Mesothelial cell of epicardium (in vitro differentiated cells): ENCODE data around the gene RHPN2. TPM values are rescaled to one million over a fixed set of nuclear protein-coding genes. Genes with fewer than 3 reads are reported as not detected.

Experiments
- DNase-seq, 2 experiments: peaks; one replicate each; pipeline ENCODE4 v3.0.0; 2021; ENCODE audit warnings: low spot score in 2 of 2; ENCODE audit not compliant: unreplicated experiment in 2 of 2
- H3K27ac Mint-ChIP-seq: 2 replicates; pipeline ENCODE4 v1.8.0; 2021; ENCODE audit warnings: mixed read lengths
- H3K27me3 Mint-ChIP-seq: 2 replicates; pipeline ENCODE4 v1.8.0; 2021; ENCODE audit warnings: low read depth, mixed read lengths
- H3K36me3 Mint-ChIP-seq: 2 replicates; pipeline ENCODE4 v1.8.0; 2021; ENCODE audit warnings: mixed read lengths
- H3K4me1 Mint-ChIP-seq: 2 replicates; pipeline ENCODE4 v1.8.0; 2021; ENCODE audit warnings: mixed read lengths
- H3K4me3 Mint-ChIP-seq: 2 replicates; pipeline ENCODE4 v1.8.0; 2021; ENCODE audit warnings: mild to moderate bottlenecking, moderate library complexity, mixed read lengths
- H3K9me3 Mint-ChIP-seq: 2 replicates; pipeline ENCODE4 v1.8.0; 2021; ENCODE audit warnings: mixed read lengths
- CTCF ChIP-seq: fragments of 200-600 bp; sonication (generic); IDR thresholded peaks from one replicate; pipeline ENCODE4 v1.5.0; 2021; ENCODE audit warnings: antibody characterized with exemption; ENCODE audit not compliant: unreplicated experiment
- total RNA-seq: library from RNA; stranded (reverse); gene quantifications from 3 replicates; pipeline ENCODE4 v1.2.1, GENCODE V29; 2021

Gene RHPN2
- total RNA-seq, 1 donor from 2014 or later, result 23.3 TPM

- DNase-seq, result peak; percentile 30 to 57
- peak overlapping the region; percentile 82 for H3K4me3 Mint-ChIP-seq
- no peaks in the 10 kb centered on the region for H3K36me3 Mint-ChIP-seq
- peaks cover 8% of the 10 kb centered on the region for H3K4me1 Mint-ChIP-seq
- H3K9me3 Mint-ChIP-seq, result no peaks in the 10 kb centered on the region
- peak; percentile 22 for TF ChIP-seq CTCF
- no peak overlapping the region for H3K27ac Mint-ChIP-seq
- peaks cover 20% of the 10 kb centered on the region for H3K27me3 Mint-ChIP-seq
Measured at GRCh38 chr19:33064458-33064791, 263 bp downstream of the RHPN2 start.

- no peaks in the 10 kb centered on the region for H3K36me3 Mint-ChIP-seq
Measured at GRCh38 chr19:33063753-33064457, 783 bp downstream of the RHPN2 start.

DNA sequence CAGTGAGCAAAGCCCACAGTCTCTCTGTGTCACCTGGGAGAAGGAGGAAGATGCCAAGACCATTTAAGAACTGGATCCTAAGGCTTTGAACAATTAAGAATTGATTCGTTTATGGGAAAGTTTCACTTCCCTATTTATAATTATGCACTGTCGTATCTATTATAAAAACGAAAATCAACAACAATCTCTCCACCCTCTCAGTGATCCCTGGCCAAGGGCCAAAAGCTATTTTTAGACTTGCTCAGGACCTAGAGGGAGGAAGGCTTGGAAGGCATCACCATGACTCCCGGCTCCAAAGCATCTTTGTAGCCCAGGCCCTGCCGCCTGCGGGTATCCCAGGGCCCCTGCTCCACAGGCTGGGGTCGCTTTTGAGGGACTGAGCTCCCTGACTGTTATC lies 1.3 kb downstream of the RHPN2 start:
- no peak for DNase-seq
- Mint-ChIP-seq H3K27me3 (peaks cover 20% of the 10 kb centered on the region), H3K36me3 (no peaks in the 10 kb centered on the region), H3K9me3 (no peaks in the 10 kb centered on the region), H3K4me3 (peak overlapping the region; percentile 82), H3K27ac (peak overlapping the region; percentile 39), H3K4me1 (peaks cover 8% of the 10 kb centered on the region)
- TF ChIP-seq CTCF, result no peak

More at GRCh38 chr19:33063753-33064457, 783 bp downstream of the RHPN2 start:
- no peaks in the 10 kb centered on the region for H3K9me3 Mint-ChIP-seq
- H3K4me1 Mint-ChIP-seq, result peaks cover 8% of the 10 kb centered on the region
- TF ChIP-seq CTCF, result no peak
- peak overlapping the region; percentile 73 for H3K27ac Mint-ChIP-seq
- no peak for DNase-seq
- H3K27me3 Mint-ChIP-seq, result peaks cover 20% of the 10 kb centered on the region
- peak overlapping the region; percentile 82 for H3K4me3 Mint-ChIP-seq

DNA sequence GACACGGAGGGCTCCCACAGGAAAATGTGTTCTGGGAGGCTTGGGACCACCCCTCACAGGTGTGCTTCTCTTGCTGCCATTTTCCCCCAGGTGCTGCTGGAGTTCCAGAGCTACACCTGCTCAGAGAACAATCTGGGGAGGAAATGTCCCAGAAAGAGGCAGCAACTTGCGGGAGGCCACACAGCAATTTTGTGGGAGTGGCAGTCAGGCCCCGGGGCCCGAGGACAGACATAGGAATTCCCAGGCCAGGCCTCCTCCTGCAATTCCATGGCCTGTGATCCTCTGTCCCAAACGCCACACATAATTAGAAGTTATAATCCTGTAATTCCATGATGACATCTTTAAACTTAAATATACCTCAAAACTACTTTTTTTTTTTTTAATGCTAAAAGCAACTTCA lies 1.8 kb downstream of the RHPN2 start:
- Mint-ChIP-seq H3K9me3 (no peaks in the 10 kb centered on the region), H3K27ac (peak overlapping the region; percentile 4), H3K4me3 (peak overlapping the region; percentile 82), H3K36me3 (no peaks in the 10 kb centered on the region), H3K4me1 (peaks cover 10% of the 10 kb centered on the region), H3K27me3 (peaks cover 20% of the 10 kb centered on the region)
- no peak for DNase-seq
- TF ChIP-seq CTCF, result no peak

- Mint-ChIP-seq H3K36me3 (no peaks in the 10 kb centered on the region), H3K27me3 (peaks cover 14% of the 10 kb centered on the region), H3K27ac (no peak overlapping the region), H3K4me3 (no peak overlapping the region), H3K9me3 (no peaks in the 10 kb centered on the region), H3K4me1 (peaks cover 13% of the 10 kb centered on the region)
- TF ChIP-seq CTCF, result no peak
- no peak for DNase-seq
Measured at GRCh38 chr19:33060586-33060985, 4.1 kb downstream of the RHPN2 start.
